HG03442 (cell line): ENCODE data around the gene HMGN5.

Experiments used
- ATAC-seq: cut with Tn5 transposase; IDR thresholded peaks from one replicate; pipeline ENCODE4 v1.9.1; 2021; ENCODE audit warnings: mild to moderate bottlenecking, moderate library complexity; ENCODE audit not compliant: unreplicated experiment

The HMGN5 gene

DNA sequence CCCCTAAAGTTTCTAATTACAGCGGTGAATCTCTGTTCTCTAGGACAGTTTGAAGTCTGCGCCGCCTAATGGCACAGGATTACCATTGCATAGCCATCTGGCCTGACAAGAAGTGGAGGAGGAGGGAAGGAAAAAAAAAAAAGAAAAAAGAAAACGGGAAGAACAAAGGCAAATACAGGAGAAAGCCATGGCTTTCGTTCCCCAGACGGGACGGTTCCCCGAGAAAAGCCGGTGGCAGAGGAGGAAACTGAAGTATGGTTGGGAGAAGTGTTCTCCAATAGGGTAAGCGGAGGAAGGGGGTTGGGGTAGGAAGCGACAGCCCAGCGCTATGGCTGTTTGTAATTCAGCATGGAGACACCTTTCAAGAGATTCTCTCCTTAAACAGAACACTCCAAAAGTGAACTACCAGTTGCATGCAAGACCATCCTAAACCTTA, 80.8 kb downstream of the HMGN5 start:
- ATAC-seq: peak; percentile 41

DNA sequence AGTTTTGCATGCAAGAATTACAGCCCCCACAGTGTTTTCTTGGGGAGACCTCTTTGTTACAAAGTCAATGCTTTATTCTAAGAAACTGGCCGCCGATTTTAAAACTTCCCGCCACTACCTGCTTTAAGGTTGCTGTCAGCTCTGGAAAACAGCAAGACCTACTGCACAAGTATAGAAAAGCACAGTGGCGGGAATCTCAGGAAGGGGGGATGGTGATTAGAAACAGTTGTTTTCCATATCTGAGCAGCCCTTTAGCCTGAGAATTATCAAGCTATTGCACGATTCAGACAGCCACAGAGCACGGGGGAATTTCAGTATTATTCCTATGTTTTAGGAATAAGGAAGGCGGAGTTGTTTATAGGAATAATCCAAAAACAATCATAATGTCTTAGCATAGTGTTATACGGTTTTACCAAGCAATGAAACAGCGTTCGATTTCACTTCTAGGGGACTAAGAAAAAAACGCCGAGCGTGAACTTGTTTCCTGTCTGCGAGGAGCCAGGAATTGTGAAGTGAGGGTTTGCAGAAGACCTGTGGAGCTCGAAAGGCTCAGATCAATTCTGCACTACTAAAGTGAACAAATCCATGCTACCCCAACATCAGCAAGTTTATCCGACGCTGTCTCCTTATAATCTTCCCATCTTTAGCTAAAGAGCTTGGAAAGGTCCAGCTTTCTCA, 81.3 kb downstream of the HMGN5 start:
- ATAC-seq: peak; percentile 19

DNA sequence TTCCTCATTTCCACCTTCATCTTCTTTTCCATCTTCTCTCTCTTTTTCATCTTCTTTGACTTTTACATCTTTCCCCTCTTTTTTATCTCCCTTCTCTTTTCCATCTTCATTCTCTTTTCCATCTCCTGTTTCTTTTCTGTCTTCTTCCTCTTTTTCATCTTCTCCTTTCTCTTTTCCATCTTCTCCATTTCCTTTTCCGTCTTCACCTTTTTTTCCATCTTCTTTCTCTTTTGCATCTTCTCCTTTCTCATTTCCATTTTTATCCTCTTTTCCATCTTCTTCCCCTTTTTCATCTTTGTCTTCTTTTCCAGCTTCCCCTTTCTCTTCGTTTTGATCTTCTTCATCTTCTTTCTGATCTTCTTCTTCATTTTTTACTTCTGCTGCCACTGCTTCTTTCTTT, 87.0 kb downstream of the HMGN5 start:
- ATAC-seq: no peak

DNA sequence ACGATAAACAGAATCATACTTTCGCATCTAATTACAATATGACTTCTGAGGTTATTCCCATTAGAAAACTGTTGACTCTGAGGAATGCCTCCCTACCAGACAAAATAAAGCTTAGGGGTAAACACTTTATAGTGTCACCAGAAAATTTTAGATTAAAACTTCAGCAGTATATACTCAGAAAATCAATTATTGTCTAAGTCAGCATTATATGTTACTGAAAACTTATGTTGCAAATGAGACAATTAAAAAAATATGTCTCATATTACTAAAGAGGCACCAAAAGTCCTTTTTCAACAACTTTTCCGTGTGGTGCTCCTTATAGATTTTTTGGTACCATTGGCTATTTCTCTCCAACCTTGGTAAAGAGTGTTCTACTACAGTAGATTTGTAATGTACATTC, 91.4 kb downstream of the HMGN5 start:
- ATAC-seq: no peak

DNA sequence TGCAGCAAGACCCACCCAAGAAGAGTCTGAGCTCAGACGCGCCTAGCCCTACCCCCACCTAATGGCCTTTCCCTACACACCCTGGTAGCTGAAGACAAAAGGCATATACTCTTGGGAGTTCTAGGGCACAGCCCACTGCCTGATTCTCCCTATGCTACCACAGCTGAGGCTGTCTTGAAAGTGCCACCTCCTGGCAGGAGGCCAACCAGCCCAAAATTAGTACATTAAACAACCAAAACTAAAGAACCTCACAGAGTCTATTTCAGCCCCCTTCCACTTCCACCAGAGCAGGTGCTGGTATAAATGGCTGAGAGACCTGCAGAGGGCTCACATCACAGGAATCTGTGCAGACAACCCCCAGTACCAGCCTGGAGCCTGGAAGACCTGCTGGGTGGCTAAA, 119.1 kb downstream of the HMGN5 start:
- no peak for ATAC-seq
